ENCODE data around the gene NCDN.
"Not testable (repeated sequence)": the region's sequence is repeated elsewhere in the genome, so short reads cannot be mapped to it uniquely, and the experiment has no call there.

NCDN gene

GRCh38 chr1:35572296-35572695 is 14.7 kb downstream of the NCDN start:
- DNase-seq: no peak

- no peak for DNase-seq
Measured at GRCh38 chr1:35573198-35574124, 15.9 kb downstream of the NCDN start, which contains the start of gene TFAP2E. Gene TFAP2E, plus strand, starts transcription at chr1:35573314. Its CDS starts 264 bp downstream, at chr1:35573578.

GRCh38 chr1:35574125-35574654 is 16.6 kb downstream of the NCDN start:
- no peak for DNase-seq

DNA sequence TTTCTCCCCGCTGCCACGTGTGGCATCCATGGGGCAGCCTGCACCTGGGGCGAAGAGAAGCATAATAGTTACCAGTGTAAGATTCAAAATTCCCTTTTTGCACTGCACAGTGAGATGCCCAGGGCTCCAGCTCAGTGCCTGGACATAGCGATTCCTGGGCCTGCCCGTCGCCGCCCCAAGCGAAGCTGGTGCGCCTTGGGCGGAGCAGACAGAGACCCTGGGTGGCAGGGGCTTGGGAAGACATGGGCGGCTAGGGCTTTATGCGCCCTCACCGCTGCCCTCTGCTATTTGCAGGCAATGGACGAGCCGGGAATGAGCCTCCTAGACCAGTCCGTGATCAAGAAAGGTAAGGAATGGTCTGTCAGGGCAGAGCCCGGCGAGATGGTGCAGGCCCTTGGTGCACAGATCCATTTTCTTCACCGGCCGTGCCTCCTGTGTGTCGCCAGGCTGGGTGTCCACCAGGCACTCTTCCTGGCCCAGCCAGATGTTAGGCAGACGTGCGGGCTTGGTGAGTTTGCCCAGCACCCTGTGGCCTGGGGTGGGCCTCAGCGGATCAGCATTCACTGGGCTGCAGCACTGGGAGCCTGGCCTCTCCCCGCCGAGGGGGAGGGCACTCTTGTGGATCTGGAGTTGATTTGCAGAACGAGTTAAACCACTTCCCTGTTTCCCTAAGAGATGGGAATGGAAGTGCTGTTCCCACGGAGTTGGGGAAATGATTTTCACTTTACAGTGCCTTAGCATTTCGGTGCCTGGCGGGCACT is 17.2 kb downstream of the NCDN start:
- DNase-seq: no peak

DNA sequence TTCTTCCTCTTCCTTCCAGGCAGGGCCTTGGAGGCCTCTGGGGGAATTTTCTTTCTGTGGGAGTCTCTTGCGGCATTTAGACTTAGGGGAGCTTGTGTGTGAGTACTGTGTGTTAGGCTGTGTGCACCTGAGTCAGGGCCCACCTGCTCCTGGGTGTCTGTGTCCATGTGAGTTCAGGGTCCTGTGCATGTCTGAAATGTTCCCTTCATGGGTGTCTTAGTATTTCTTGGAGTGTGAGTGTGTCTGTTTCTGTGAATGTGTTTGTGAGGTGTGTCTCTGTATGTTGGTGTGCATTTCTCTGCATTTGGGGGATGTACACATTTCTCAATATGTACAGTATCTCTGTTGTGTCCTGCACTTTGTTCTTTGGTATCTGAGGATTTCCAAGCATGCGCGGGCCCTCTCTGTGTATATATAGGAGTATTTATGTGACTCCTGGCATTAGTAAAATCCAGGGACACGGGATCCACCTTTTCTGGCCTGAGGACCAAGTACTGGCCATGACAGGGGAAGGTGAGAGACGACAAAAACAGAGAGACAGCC is 17.9 kb downstream of the NCDN start:
- no peak for DNase-seq

- DNase-seq: no peak
Measured at GRCh38 chr1:35576061-35576765, 18.6 kb downstream of the NCDN start.

DNA sequence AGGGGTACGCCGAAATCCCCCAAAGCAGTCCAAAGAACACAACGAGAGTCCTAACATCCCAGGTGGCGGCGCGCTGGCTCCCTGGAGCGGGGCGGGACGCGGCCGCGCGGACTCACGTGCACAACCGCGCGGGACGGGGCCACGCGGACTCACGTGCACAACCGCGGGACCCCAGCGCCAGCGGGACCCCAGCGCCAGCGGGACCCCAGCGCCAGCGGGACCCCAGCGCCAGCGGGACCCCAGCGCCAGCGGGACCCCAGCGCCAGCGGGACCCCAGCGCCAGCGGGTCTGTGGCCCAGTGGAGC is 19.1 kb downstream of the NCDN start:
- DNase-seq: not testable (repeated sequence)

DNA sequence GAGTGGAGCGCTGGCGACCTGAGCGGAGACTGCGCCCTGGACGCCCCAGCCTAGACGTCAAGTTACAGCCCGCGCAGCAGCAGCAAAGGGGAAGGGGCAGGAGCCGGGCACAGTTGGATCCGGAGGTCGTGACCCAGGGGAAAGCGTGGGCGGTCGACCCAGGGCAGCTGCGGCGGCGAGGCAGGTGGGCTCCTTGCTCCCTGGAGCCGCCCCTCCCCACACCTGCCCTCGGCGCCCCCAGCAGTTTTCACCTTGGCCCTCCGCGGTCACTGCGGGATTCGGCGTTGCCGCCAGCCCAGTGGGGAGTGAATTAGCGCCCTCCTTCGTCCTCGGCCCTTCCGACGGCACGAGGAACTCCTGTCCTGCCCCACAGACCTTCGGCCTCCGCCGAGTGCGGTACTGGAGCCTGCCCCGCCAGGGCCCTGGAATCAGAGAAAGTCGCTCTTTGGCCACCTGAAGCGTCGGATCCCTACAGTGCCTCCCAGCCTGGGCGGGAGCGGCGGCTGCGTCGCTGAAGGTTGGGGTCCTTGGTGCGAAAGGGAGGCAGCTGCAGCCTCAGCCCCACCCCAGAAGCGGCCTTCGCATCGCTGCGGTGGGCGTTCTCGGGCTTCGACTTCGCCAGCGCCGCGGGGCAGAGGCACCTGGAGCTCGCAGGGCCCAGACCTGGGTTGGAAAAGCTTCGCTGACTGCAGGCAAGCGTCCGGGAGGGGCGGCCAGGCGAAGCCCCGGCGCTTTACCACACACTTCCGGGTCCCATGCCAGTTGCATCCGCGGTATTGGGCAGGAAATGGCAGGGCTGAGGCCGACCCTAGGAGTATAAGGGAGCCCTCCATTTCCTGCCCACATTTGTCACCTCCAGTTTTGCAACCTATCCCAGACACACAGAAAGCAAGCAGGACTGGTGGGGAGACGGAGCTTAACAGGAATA is 19.7 kb downstream of the NCDN start:
- DNase-seq: peak; percentile 68

GRCh38 chr1:35580949-35581388 is 23.4 kb downstream of the NCDN start:
- no peak for DNase-seq

- not testable (repeated sequence) for DNase-seq
Measured at GRCh38 chr1:35581621-35582020, 24.0 kb downstream of the NCDN start.

- DNase-seq: no peak
Measured at GRCh38 chr1:35585281-35585680, 27.7 kb downstream of the NCDN start.

GRCh38 chr1:35585805-35586204 is 28.2 kb downstream of the NCDN start:
- DNase-seq: not testable (repeated sequence)

GRCh38 chr1:35586808-35587207 is 29.2 kb downstream of the NCDN start:
- no peak for DNase-seq

DNA sequence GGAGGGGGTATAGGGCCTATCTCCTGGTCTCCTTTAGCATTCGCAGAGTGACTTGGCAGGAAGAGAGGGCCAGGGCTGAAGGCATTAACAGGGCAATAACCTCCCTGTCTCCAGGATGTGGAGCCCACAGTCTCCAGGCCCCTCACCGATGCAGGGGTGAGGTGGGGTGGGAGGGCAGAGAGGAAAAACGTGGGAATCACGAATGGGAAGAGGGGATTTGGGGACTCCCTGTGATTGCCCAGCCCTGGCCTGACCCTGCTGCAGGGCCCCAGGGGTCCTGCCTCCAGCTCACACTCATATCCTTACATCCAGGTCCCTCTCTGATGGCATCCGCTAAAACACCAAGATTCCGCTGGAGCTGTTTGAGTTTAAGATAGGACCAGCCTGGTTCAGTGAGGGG is 30.1 kb downstream of the NCDN start:
- no peak for DNase-seq

DNA sequence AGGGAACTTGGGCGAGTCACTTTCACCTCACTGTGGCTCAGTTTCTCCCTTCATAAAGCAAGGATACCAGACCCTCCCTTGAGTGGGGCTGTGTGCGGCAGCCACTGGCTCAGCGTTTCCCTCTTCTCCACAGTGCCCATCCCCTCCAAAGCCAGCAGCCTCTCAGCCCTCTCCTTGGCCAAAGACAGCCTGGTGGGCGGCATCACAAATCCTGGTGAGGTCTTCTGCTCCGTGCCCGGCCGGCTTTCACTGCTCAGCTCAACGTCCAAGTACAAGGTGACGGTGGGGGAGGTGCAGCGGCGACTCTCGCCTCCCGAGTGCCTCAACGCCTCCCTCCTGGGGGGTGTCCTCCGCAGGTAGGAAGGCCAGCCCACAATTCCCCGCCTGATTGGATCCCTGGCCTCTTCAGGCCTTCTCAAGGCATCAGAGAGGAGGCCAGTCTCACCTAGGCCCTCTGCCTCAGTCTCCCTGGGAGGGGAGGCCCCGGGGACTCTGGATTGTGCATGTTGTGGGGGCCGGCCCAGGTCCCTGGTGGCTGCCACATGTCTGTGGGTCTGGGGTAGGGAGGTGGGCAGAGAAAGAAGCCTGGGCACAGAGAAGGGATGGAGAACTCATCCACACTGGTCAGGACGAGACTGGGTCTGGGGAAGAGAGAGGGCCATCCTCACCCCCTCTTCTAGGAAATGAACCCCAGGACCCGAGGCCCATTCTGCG is 30.8 kb downstream of the NCDN start:
- no peak for DNase-seq

- DNase-seq: no peak
Measured at GRCh38 chr1:35589516-35590427, 32.2 kb downstream of the NCDN start.

DNA sequence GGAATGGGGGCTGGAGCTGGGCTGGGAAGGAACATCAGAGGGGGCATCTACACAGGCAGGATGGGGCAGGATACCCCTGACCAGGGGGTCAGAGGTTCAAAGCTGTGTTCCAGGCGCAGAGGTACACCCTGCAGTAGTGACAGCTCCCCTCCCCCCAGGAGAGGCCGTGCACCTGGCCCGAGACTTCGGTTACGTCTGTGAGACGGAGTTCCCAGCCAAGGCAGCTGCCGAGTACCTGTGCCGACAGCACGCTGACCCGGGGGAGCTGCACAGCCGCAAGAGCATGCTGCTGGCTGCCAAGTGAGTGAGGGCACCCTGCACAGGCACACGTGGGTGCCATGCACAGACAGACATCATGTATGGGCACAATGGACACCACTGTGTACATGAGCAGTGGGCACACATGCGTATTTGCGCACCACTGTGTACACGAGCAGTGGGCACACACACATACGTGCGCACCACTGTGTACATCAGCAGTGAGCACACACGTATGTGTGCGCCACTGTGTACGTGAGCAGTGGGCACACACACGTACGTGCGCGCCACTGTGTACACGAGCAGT is 33.0 kb downstream of the NCDN start:
- DNase-seq: no peak

GRCh38 chr1:35591211-35591610 is 33.6 kb downstream of the NCDN start:
- DNase-seq: no peak

- DNase-seq: no peak
Measured at GRCh38 chr1:35592991-35593769, 35.6 kb downstream of the NCDN start.
